ENCODE data around the gene ALDH2. TPM values are rescaled to one million over a fixed set of nuclear protein-coding genes. Genes with fewer than 3 reads are reported as not detected.

ALDH2 gene
- total RNA-seq, 4 donors from 2014 or later: 151 to 179 (median 157) TPM

DNA sequence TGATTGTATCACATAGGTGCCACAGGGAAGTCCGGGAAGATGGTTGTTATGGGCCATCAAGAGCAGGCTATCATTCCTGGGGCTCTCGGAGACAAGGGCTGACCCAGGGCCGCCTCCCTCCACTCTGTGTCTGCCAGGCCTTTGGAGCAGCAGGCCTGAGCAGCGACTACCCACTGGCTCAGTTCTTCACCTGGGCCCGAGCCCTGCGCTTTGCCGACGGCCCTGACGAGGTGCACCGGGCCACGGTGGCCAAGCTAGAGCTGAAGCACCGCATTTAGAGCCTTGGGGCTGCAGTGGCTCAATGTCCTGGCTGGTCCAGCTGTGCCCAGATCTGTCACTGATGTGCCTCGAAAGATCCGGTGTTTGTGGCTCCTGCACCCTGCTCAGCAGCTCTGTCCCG lies 10.5 kb upstream of the ALDH2 start:
- no peak for TF ChIP-seq POLR2A (IDR thresholded peaks at IDR 0.05)
- TF ChIP-seq, protein P1, sequence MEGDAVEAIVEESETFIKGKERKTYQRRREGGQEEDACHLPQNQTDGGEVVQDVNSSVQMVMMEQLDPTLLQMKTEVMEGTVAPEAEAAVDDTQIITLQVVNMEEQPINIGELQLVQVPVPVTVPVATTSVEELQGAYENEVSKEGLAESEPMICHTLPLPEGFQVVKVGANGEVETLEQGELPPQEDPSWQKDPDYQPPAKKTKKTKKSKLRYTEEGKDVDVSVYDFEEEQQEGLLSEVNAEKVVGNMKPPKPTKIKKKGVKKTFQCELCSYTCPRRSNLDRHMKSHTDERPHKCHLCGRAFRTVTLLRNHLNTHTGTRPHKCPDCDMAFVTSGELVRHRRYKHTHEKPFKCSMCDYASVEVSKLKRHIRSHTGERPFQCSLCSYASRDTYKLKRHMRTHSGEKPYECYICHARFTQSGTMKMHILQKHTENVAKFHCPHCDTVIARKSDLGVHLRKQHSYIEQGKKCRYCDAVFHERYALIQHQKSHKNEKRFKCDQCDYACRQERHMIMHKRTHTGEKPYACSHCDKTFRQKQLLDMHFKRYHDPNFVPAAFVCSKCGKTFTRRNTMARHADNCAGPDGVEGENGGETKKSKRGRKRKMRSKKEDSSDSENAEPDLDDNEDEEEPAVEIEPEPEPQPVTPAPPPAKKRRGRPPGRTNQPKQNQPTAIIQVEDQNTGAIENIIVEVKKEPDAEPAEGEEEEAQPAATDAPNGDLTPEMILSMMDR (IDR thresholded peaks at IDR 0.05): no peak
- WGBS, 2 donors: 94 to 96% methylated on average over 7 to 15 of the region's 15 CpGs
- no peak overlapping the region for H3K4me3 ChIP-seq (ENCODE audit: low read depth, poor library complexity, severe bottlenecking)
- intact Hi-C loops (cut with DNase I; ENCODE audit: low total_unique reads): no loop called here
- no peak for DNase-seq (ENCODE audit: low spot score in 2 of 2)

DNA sequence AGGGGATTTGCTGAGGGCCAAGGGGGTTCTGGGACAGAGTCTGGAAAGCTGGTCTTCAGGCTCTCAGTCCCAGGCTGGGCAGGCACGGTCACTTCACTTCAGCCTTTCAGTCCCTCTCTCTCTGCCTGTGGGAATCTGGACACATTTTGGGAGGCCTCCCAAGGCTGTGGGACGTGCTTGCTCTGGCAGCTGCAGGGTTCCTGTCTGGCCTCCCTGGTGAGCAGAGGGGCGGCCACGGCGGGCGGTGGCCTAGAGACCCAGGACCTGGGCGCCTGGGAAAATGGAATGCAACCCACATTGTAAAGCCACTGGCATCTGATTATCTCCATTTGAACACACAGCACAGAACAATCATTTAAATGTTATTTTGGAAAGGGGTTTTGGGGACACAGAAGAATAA lies 10.1 kb upstream of the ALDH2 start:
- no peak overlapping the region for H3K4me3 ChIP-seq (ENCODE audit: low read depth, poor library complexity, severe bottlenecking)
- intact Hi-C loops (cut with DNase I; ENCODE audit: low total_unique reads): no loop called here
- 69 to 86% methylated on average over 7 of the region's 7 CpGs for WGBS, 2 donors
- DNase-seq (ENCODE audit: low spot score in 2 of 2): no peak
- no peak for TF ChIP-seq POLR2A (IDR thresholded peaks at IDR 0.05)
- TF ChIP-seq, protein P1 (IDR thresholded peaks at IDR 0.05): no peak

DNA sequence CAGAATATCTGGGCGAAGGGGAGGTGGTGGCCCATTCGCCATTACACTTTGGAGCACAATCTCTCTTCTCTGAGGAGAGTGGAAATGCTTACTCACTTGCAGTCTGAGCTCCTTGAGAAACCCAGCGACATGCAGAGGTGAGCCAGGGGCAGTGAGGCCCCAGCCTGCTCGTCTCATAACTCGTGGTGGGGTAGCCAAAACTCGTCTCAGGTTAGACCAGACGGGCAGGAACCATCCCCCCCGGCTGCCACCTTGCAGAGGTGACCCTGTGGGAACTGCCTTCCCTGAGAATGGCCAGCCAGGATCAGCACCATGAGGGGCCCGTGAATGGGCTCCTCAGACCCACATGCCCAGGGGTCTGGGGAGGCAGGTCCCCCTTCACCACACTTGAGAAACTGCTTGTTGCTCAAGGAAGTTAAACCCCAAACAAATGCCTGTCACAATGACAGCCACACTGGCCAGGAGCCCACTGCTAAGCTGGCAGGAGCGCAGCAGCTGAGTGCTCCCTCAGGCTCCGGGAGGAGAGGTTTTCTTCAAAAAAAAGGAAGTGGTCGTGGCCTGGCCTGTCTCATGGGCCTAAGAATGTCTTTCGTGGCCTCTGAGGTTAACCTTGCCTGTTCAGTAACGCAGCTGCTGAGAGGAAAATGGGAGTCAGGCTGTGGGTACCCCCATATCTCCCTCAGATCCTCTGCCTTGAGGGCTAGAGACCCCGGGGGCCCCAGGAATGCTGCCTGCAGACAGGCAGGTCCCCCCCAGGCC lies 9.2 kb upstream of the ALDH2 start:
- no peak overlapping the region for H3K4me3 ChIP-seq (ENCODE audit: low read depth, poor library complexity, severe bottlenecking)
- TF ChIP-seq, protein P1 (IDR thresholded peaks at IDR 0.05): no peak
- TF ChIP-seq POLR2A (IDR thresholded peaks at IDR 0.05): no peak
- intact Hi-C loops (cut with DNase I; ENCODE audit: low total_unique reads): no loop called here
- DNase-seq (ENCODE audit: low spot score in 2 of 2): peak; percentile 59 to 90
- WGBS, 2 donors: 41 to 51% methylated on average over 14 to 15 of the region's 15 CpGs

DNA sequence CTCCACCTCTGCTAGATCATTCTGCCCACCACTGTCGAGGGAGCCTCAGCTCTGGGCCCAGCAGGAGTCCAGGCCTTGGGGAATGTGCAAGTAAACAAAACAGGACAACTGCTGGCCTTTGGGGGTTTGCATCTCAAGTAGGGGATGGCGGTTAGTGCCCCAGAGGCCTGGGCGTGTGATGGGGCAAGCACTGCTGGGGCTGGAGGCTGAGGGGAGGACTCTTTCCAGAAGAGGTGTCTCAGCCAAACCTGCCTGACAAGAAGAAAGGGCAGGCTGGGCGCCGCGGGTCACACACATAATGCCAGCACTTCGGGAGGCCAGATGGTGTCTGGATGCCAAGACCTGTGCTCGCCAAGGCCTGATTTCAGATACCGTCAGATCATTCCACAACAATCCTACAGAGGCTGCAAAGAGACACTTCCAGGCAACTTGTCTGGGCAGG lies 8.6 kb upstream of the ALDH2 start:
- H3K4me3 ChIP-seq (ENCODE audit: low read depth, poor library complexity, severe bottlenecking): no peak overlapping the region
- TF ChIP-seq, protein P1 (IDR thresholded peaks at IDR 0.05): no peak
- TF ChIP-seq POLR2A (IDR thresholded peaks at IDR 0.05): no peak
- DNase-seq (ENCODE audit: low spot score in 2 of 2): peak in 1 of 2 donors; percentile 68
- intact Hi-C loops (cut with DNase I; ENCODE audit: low total_unique reads): no loop called here
- WGBS, 2 donors: 36 to 51% methylated on average over 9 of the region's 9 CpGs

DNA sequence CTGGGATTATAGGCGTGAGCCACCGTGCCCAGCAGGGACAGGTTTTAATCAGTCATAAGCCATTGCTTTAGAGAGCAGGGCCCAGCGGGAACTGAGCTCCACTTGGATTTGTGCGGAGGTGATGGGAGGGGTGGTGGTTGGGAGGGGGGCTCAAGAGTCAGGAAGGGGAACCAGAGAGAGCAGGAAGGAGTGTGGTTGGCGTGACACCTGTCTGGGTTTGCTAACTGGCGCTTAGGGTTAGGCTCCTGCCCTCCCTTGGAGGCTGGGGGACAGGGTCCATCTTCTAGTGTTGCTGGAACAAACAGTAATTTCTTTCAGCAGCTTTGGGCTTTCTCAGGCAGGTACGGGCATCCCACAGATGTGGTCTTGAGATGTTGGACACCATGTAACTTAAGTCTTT lies 7.5 kb upstream of the ALDH2 start:
- no peak for DNase-seq (ENCODE audit: low spot score in 2 of 2)
- 86 to 90% methylated on average over 7 of the region's 7 CpGs for WGBS, 2 donors
- TF ChIP-seq POLR2A (IDR thresholded peaks at IDR 0.05): no peak
- TF ChIP-seq, protein P1 (IDR thresholded peaks at IDR 0.05): no peak
- intact Hi-C loops (cut with DNase I; ENCODE audit: low total_unique reads): no loop called here
- no peak overlapping the region for H3K4me3 ChIP-seq (ENCODE audit: low read depth, poor library complexity, severe bottlenecking)

DNA sequence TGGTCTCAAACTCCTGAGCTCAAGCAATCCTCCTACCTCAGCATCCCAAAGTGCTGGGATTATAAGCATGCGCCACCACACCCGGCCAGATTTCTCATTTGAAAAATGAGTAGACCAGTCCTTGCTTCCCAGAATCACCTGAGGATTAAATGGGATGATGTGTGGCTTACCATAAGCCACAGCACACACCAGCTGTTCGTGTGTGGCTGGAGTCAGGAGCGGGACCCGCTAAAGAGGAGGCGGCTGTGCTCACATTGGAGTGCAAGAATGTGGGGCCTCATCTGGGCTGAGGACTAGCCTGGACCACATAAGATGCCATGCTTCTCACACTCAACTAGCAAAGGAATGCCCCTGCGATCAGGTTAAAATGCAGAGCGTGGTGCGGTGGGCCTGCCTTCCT lies 6.7 kb upstream of the ALDH2 start:
- WGBS, 2 donors: 88 to 94% methylated on average over 8 to 9 of the region's 9 CpGs
- no peak overlapping the region for H3K4me3 ChIP-seq (ENCODE audit: low read depth, poor library complexity, severe bottlenecking)
- intact Hi-C loops (cut with DNase I; ENCODE audit: low total_unique reads): no loop called here
- no peak for DNase-seq (ENCODE audit: low spot score in 2 of 2)
- TF ChIP-seq, protein P1 (IDR thresholded peaks at IDR 0.05): no peak
- TF ChIP-seq POLR2A (IDR thresholded peaks at IDR 0.05): no peak
